PFSK-1 (cell line): ENCODE measurements around the gene ROBO2.

ENCODE experiments used
- FOXP2 ChIP-seq: optimal IDR thresholded peaks from 2 replicates; pipeline ENCODE3; 2011; ENCODE audit warnings: borderline replicate concordance, control low read depth, inconsistent platforms; ENCODE audit not compliant: insufficient read depth; ENCODE audit errors: extremely low read length, extremely low read depth
- POLR2AphosphoS5 ChIP-seq: IDR thresholded peaks from 2 replicates; pipeline ENCODE4 v1.6.1; 2012; ENCODE audit warnings: low read depth, mild to moderate bottlenecking, control low read depth, low read length, moderate library complexity
- TAF1 ChIP-seq: IDR thresholded peaks from 2 replicates; pipeline ENCODE4 v1.6.1; 2012; ENCODE audit warnings: low read length, control low read depth, borderline replicate concordance; ENCODE audit not compliant: insufficient read depth

DNA sequence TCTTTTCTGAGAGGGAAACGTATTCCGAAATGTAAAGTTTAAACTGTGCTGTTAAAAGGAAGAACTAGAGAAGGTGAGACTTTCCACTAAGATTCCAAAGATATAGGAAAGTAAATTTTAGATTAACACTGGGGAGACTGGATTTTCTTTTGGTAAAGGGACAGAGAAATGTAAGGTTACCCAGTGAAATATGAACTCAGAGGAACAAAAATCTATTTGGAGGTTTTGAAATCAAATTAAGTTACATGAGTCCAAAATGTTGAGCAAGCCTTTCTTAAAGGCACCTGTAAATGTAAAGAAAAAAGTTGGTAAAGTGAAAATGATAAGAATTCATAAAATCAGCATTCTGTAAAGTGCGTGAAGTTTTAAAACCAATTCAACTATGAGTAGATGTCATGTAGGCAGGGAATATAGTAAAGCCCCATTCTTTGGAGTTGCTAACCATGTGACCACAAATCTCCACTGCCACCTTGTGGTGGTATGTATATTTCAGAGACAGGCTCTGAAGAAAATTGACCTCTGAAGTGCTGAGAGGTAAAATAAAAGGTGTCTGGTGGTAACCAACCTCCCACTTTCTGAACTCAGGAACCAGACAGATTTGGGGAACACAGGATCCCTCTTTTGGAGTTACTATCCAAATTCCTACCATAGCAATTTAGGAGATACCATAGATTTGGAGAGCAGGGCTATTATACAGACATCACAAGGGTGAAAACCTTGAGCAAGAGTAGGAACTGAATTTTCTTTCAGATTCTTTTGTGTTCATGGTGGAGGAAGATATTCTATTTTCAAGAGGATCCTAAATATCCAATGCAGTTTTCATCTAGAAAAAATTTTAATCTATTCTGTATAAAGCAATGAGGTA, 215.3 kb downstream of the ROBO2 start:
- TF ChIP-seq POLR2AphosphoS5 (no peak), TAF1 (no peak), FOXP2 (no peak)
